Measurements from ENCODE around the gene SMAD6.

The SMAD6 gene

GRCh38 chr15:66679061-66679656, 22.9 kb upstream of the SMAD6 start:
- no peaks in the 10 kb centered on the region for H4K20me1 ChIP-seq (ENCODE audit: control insufficient read depth, insufficient read depth, low read depth, low read length)
- no peaks in the 10 kb centered on the region for H3K9me3 ChIP-seq (ENCODE audit: control insufficient read depth, insufficient read depth, low read length)
- H3K36me3 ChIP-seq (ENCODE audit: control insufficient read depth, low read length), result no peaks in the 10 kb centered on the region
- H3K4me1 ChIP-seq (ENCODE audit: control insufficient read depth, low read length), result peaks cover 17% of the 10 kb centered on the region
- H3F3A ChIP-seq (ENCODE audit: control insufficient read depth, insufficient read depth), result no peaks in the 10 kb centered on the region
- no peak overlapping the region for H3K4me3 ChIP-seq (ENCODE audit: low read length)
- no peak overlapping the region for H3K4me2 ChIP-seq (ENCODE audit: low read length)
- H3K27ac ChIP-seq (ENCODE audit: low read depth, low read length), result no peak overlapping the region
- no peaks in the 10 kb centered on the region for H3K9me2 ChIP-seq (replicated peaks; ENCODE audit: control insufficient read depth, low read length)
- H3K79me2 ChIP-seq (ENCODE audit: control insufficient read depth, low read length), result no peaks in the 10 kb centered on the region
- no peaks in the 10 kb centered on the region for H3K27me3 ChIP-seq (ENCODE audit: control insufficient read depth, low read length)
- TF ChIP-seq EZH2phosphoT487 (IDR thresholded peaks at IDR 0.05; ENCODE audit: borderline replicate concordance, low read length) (no peak), CTCF (IDR thresholded peaks at IDR 0.05; ENCODE audit: low read depth, low read length, poor library complexity, severe bottlenecking) (no peak)

- H3K27me3 ChIP-seq (ENCODE audit: control insufficient read depth, low read length), result no peaks in the 10 kb centered on the region
- no peak overlapping the region for H3K4me3 ChIP-seq (ENCODE audit: low read length)
- no peaks in the 10 kb centered on the region for H3F3A ChIP-seq (ENCODE audit: control insufficient read depth, insufficient read depth)
- no peak overlapping the region for H3K27ac ChIP-seq (ENCODE audit: low read depth, low read length)
- H3K36me3 ChIP-seq (ENCODE audit: control insufficient read depth, low read length), result no peaks in the 10 kb centered on the region
- no peaks in the 10 kb centered on the region for H3K79me2 ChIP-seq (ENCODE audit: control insufficient read depth, low read length)
- no peaks in the 10 kb centered on the region for H3K9me3 ChIP-seq (ENCODE audit: control insufficient read depth, insufficient read depth, low read length)
- no peak overlapping the region for H3K4me2 ChIP-seq (ENCODE audit: low read length)
- H3K9me2 ChIP-seq (replicated peaks; ENCODE audit: control insufficient read depth, low read length), result no peaks in the 10 kb centered on the region
- TF ChIP-seq EZH2phosphoT487 (IDR thresholded peaks at IDR 0.05; ENCODE audit: borderline replicate concordance, low read length) (no peak), CTCF (IDR thresholded peaks at IDR 0.05; ENCODE audit: low read depth, low read length, poor library complexity, severe bottlenecking) (no peak)
- peaks cover 16% of the 10 kb centered on the region for H3K4me1 ChIP-seq (ENCODE audit: control insufficient read depth, low read length)
- H4K20me1 ChIP-seq (ENCODE audit: control insufficient read depth, insufficient read depth, low read depth, low read length), result no peaks in the 10 kb centered on the region
Measured at GRCh38 chr15:66679657-66680108, 22.4 kb upstream of the SMAD6 start.

DNA sequence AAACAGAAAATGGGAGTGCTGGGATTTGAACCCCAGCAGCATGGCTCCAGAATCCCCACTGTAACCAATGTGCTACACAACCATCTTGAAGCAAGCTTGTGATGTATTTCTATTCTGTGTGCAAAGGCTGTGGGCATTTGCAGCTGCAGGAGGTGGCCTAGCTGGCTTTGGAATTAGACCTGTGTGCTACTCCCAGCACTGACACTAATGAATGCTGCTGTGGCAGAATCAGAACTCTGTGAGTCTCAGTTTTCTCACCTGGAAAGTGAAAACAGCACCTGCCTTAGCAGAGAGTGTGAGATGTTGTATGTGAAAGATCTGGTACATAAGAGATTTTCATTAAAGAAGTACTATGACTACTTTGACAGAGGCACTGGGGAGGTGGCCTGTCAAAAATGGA, 21.5 kb upstream of the SMAD6 start:
- no peaks in the 10 kb centered on the region for H3K9me3 ChIP-seq (ENCODE audit: control insufficient read depth, insufficient read depth, low read length)
- H3K27ac ChIP-seq (ENCODE audit: low read depth, low read length), result no peak overlapping the region
- no peaks in the 10 kb centered on the region for H3K27me3 ChIP-seq (ENCODE audit: control insufficient read depth, low read length)
- H3K4me1 ChIP-seq (ENCODE audit: control insufficient read depth, low read length), result peaks cover 8% of the 10 kb centered on the region
- H4K20me1 ChIP-seq (ENCODE audit: control insufficient read depth, insufficient read depth, low read depth, low read length), result no peaks in the 10 kb centered on the region
- no peak overlapping the region for H3K4me2 ChIP-seq (ENCODE audit: low read length)
- TF ChIP-seq EZH2phosphoT487 (IDR thresholded peaks at IDR 0.05; ENCODE audit: borderline replicate concordance, low read length), result no peak
- no peak for TF ChIP-seq CTCF (IDR thresholded peaks at IDR 0.05; ENCODE audit: low read depth, low read length, poor library complexity, severe bottlenecking)
- no peaks in the 10 kb centered on the region for H3F3A ChIP-seq (ENCODE audit: control insufficient read depth, insufficient read depth)
- no peaks in the 10 kb centered on the region for H3K79me2 ChIP-seq (ENCODE audit: control insufficient read depth, low read length)
- no peaks in the 10 kb centered on the region for H3K9me2 ChIP-seq (replicated peaks; ENCODE audit: control insufficient read depth, low read length)
- H3K4me3 ChIP-seq (ENCODE audit: low read length), result no peak overlapping the region
- no peaks in the 10 kb centered on the region for H3K36me3 ChIP-seq (ENCODE audit: control insufficient read depth, low read length)

Measured in DOHH2 (cell line).